DMS79 treated with DMSO at 0.1 percent for 48 hours (cell line): ENCODE data around the gene PFDN6.
"Not testable (repeated sequence)": the region's sequence is repeated elsewhere in the genome, so short reads cannot be mapped to it uniquely, and the experiment has no call there.

Experiments
- DNase-seq: peaks from one replicate; lab custom pipeline; 2025; lab: John Stamatoyannopoulos, UW

PFDN6 gene

GRCh38 chr6:33273924-33274902, 15.2 kb upstream of the PFDN6 start:
- no peak for DNase-seq

DNA sequence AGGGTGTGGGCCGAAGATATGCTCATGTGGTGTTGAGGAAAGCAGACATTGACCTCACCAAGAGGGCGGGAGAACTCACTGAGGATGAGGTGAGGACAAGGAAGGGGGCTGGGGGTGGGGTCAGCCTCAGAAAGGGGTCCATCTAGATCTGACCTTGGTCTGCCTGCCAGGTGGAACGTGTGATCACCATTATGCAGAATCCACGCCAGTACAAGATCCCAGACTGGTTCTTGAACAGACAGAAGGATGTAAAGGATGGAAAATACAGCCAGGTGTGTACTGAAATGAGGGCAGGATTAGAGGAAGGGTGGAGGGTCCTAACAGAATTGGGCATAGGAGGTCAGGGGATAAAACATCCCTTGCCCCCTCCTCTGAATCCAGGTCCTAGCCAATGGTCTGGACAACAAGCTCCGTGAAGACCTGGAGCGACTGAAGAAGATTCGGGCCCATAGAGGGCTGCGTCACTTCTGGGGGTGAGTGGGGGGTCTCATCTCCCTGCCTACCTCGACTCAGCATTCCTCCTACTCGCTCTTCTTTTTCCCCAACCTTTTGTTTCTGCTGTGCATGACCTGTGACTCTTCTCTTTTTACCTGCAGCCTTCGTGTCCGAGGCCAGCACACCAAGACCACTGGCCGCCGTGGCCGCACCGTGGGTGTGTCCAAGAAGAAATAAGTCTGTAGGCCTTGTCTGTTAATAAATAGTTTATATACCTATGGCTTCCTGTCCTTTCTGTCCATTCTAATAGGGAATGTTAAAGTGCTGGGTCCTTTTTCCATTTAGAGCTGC, 13.4 kb upstream of the PFDN6 start:
- DNase-seq = not testable (repeated sequence)

GRCh38 chr6:33276581-33276863, 12.9 kb upstream of the PFDN6 start:
- DNase-seq = no peak

- DNase-seq = peak; percentile 66
These were observed 12.3 kb upstream of the PFDN6 start, which contains the start of gene B3GALT4 for GRCh38 chr6:33276864-33277662. Gene B3GALT4 (plus strand): TSS chr6:33277123. CDS start chr6:33277420, 297 bp downstream.

DNA sequence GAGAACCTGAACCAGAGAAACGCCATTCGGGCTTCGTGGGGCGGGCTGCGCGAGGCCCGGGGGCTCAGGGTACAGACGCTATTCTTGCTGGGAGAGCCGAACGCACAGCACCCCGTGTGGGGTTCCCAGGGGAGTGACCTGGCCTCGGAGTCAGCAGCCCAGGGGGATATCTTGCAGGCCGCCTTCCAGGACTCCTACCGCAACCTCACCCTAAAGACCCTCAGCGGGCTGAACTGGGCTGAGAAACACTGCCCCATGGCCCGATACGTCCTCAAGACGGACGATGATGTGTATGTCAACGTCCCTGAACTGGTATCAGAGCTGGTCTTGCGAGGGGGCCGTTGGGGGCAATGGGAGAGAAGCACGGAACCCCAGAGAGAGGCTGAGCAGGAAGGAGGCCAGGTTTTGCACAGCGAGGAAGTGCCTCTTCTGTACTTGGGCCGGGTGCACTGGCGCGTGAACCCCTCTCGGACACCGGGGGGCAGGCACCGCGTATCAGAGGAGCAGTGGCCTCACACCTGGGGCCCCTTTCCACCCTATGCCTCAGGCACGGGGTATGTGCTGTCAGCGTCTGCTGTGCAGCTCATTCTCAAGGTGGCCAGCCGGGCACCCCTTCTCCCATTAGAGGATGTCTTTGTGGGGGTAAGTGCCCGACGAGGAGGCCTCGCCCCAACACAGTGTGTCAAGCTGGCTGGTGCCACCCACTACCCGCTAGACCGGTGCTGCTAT, 11.6 kb upstream of the PFDN6 start:
- DNase-seq = no peak

DNA sequence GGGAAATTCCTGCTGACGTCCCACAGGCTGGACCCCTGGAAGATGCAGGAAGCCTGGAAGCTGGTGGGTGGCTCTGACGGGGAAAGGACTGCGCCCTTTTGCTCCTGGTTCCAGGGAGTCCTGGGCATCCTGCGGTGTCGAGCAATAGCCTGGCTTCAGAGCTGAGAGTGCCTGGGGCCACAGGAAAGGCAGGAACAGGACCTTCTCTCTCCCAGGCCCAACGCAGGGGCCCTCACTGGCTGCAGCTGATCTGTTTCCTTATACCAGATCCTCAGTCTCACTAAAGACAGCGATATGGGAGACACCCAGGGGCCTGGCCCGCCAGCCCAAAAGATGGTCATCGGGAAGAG, 11.0 kb upstream of the PFDN6 start:
- DNase-seq = no peak

DNA sequence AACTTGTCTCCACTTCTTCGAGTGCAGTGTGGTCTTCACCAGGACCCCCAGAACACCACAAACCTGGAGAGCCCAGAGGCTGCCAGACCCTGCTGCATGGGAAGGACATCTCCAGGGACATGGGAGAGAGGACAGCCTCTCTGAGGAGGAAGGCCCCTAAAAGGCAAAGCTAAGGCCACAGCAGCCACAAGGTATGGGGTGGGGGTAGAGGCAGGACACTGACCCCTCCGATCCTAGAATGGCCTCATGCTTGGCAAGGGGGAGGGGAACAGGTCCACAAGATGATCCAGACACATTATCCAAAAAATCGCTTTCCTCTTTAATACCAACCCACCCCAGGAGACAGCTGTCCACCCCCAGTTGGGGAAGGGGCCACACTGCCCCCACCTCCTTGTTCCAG, 10.6 kb upstream of the PFDN6 start:
- DNase-seq = no peak

DNA sequence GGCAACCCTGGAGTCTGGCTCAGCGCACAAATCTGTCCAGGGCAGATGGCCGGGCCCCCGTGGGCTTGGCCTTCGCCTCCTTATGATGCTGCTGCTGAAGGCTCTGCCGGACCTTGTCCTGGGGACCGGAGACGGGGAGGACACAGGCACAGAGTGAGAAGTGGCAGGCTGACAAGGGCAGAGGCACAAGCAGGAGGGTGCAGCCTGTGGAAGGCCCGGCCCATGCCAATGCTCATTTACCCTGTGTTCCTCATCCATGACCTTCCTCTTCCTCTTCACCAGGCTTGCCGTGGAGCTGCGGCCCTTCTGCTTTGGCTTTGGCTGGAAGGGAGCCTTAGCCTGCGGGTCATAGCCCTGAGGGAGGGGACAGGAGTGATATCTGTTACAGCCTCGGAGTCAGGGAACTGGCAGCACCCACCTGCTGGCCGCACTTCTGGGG, 10.1 kb upstream of the PFDN6 start:
- no peak for DNase-seq

DNA sequence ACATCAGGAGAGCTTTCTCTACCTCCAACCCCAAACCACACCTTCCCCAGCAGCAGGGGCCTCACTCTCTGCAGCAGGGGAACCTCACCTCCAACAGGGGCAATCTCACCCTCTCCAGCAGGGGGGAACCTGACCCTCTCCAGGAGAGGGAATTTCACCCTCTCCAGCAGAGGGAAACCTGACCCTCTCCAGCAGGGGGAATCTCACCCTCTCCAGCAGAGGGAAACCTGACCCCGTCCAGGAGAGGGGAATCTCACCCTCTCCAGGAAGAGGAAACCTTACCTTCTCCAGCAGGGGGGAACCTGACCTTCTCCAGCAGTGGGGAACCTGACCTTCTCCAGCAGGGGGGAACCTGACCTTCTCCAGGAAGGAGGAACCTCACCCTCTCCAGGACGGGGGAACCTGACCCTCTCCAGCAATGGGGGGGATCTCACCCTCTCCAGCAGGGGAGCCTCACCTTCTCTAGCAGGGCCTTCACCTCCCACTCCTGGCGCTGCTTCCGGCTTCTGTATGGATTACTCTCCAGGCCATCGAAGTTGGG, 9.4 kb upstream of the PFDN6 start:
- peak; percentile 19 for DNase-seq

GRCh38 chr6:33280539-33280938, 8.9 kb upstream of the PFDN6 start:
- DNase-seq = no peak

DNA sequence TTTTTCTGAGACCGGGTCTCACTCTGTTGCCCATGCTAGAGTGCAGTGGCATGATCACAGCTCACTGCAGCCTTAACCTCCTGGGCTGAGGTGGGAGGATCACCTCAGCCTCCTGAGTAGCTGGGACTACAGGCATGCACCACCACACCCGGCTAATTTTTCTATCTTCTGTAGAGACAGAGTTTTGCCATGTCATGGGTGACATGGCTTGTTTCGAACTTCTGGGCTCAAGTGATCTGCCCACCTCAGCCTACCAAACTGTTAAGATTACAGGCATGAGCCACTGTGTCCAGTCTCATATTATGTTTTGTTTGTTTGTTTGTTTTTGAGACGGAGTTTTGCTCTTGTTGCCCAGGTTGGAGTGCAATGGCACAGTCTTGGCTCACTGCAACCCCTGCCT, 4.2 kb upstream of the PFDN6 start:
- DNase-seq = not testable (repeated sequence)

DNA sequence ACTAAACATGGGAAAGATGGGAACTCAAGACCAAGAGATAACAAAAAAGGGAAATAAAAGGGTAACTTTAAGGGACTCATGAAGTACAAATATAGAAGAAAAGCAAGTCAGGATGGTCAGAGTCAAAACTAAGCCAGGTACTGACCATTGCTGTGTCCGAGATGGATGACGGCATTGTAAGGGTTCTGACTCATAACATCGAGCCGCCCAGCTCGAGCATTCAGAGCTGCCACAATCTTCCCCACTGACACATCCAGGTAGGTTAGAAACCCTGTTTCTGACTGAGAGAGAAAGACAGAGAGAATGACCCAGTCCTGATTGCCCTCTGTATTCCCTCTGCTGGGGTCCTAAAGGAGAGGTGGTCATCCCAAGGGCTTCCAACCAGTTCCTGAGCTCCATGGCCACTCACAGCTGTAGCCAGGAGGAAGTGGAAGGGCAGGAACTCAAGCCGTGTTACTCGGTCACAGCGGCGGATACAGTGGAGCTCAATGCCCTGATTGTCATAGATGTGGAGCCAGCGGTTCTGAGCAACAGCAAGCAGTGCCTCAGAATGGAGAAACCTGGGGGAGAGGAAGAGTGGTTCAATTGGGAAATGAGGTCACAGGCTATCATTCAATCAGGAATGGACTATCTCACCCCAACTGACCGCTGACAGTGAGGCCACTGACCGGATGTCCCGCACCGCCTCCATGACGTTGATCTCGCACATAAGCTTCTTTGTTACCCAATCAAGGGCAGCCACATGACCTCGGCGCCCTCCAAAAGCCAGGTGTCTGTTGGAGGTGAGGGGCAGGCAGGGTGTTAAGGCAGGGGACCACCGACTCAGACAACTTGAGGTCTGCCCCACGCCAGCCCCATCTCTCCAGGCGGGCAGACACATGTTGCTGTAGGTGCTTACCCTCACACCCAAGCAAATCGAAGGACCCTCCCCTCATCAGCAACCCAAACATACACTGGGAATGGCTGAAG, 2.2 kb upstream of the PFDN6 start:
- no peak for DNase-seq

- no peak for DNase-seq
These were observed 1.1 kb upstream of the PFDN6 start for GRCh38 chr6:33288141-33288920.

- no peak for DNase-seq
These were observed 449 bp downstream of the PFDN6 start for GRCh38 chr6:33289784-33290315.

DNA sequence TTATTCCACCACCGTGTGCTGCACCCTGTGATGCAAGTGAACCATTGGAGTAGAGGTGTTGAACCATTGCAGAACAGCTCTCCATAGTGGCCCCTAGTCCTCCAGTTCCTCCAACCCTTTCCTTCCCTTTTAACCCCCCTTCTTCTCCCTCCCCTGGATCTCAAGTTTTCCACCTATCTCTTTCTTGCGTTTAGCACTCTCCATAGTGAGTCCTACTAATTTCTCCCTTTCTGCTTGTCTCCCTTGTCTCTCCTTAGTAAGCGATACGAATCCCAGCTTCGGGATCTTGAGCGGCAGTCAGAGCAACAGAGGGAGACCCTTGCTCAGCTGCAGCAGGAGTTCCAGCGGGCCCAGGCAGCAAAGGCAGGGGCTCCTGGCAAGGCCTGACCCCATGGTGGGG, 1.1 kb downstream of the PFDN6 start:
- no peak for DNase-seq

- no peak for DNase-seq
These were observed 3.7 kb downstream of the PFDN6 start for GRCh38 chr6:33292996-33293682.

DNA sequence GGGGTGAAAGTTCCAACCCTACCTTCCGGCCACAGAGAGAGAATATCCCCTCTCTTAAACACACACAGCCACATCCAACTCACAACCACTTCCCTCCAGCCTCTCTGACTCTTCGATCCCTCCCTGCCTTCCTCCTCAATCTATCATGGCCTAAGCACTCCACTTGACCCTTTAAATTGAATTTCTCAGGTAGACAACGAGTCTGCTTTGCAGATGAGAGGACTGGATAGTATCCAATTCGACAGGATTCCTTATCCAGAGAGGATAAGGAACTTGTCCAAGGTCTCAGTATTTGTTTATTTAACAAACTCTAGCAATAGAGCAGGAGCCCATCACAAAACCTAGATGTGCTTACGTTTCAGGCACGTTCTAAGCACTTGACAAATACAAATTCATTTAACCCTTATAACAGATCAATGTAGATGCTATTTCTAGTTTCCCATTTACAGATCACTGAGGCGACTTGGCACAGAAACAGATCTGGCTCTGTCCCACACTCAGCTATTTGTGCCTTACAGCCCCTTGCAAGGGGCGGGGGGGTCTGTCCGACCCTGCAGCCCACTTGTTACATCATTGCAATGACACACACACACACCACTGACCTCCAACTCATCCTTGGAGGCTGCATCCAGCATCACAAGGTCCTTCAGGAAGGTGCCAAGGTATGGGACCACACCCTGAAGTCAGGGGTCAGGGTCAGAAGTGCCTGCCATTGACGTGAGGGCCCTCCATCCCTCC, 4.9 kb downstream of the PFDN6 start:
- DNase-seq = no peak
